Neuron (in vitro differentiated cells): ENCODE results near the gene CTIF.

ENCODE experiments used
- H2AFZ ChIP-seq: one replicate; pipeline ENCODE4 v1.6.1; 2013; ENCODE audit warnings: low read depth, mild to moderate bottlenecking, inconsistent platforms, low read length, moderate library complexity
- H3K27me3 ChIP-seq: one replicate; pipeline ENCODE4 v1.6.1; 2013; ENCODE audit warnings: low read length; ENCODE audit not compliant: insufficient read depth
- H3K36me3 ChIP-seq: one replicate; pipeline ENCODE4 v1.6.1; 2013; ENCODE audit warnings: low read length; ENCODE audit not compliant: insufficient read depth
- H3K4me1 ChIP-seq: one replicate; pipeline ENCODE4 v1.6.1; 2013; ENCODE audit warnings: low read length; ENCODE audit not compliant: insufficient read depth
- H3K4me3 ChIP-seq: 2 replicates; pipeline ENCODE4 v1.5.1; 2013; ENCODE audit warnings: mild to moderate bottlenecking, low read length, moderate library complexity
- H3K9me3 ChIP-seq: one replicate; pipeline ENCODE4 v1.6.1; 2013; ENCODE audit warnings: low read length

CTIF gene

DNA sequence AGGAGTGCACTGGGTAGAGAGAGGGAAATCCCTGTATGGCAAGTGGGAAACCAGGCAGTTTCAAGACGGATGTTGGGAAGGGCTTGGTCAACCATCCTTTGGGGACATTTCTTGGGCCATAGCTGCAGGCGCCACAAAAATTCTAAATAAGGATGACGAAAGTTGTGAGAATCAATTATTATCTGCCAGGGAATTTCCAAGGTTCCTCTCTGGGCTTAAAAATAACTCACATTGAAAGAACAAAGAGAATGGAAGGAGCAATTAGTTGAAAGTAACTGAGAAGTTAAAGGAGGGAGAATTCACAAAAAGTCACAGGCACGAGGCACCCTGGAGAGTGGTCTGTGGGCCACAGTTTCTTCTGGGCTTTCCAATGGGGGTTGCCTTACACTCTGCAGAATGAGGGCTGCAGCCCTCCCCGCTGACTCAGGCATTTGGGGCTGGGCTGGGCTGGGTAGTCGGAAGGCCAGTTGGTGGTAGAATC lies 216.2 kb downstream of the CTIF start:
- Histone ChIP-seq H3K27me3 (no peaks in the 10 kb centered on the region), H3K4me1 (no peaks in the 10 kb centered on the region), H3K9me3 (peaks cover 6% of the 10 kb centered on the region), H3K4me3 (no peak overlapping the region), H2AFZ (no peak overlapping the region), H3K36me3 (peaks cover 2% of the 10 kb centered on the region)

GRCh38 chr18:48756511-48757226 lies 217.8 kb downstream of the CTIF start:
- Histone ChIP-seq H3K4me1 (no peaks in the 10 kb centered on the region), H3K27me3 (no peaks in the 10 kb centered on the region), H3K36me3 (peaks cover 2% of the 10 kb centered on the region), H3K9me3 (peaks cover 7% of the 10 kb centered on the region), H2AFZ (no peak overlapping the region), H3K4me3 (no peak overlapping the region)

- Histone ChIP-seq H3K4me1 (no peaks in the 10 kb centered on the region), H3K36me3 (peaks cover 8% of the 10 kb centered on the region), H3K4me3 (no peak overlapping the region), H3K27me3 (no peaks in the 10 kb centered on the region), H3K9me3 (peaks cover 10% of the 10 kb centered on the region), H2AFZ (no peak overlapping the region)
These were observed 218.5 kb downstream of the CTIF start for GRCh38 chr18:48757367-48757766.

GRCh38 chr18:48757906-48758305 lies 219.1 kb downstream of the CTIF start:
- H3K4me3 ChIP-seq = no peak overlapping the region
- no peaks in the 10 kb centered on the region for H3K4me1 ChIP-seq
- H3K36me3 ChIP-seq = peaks cover 8% of the 10 kb centered on the region
- peaks cover 10% of the 10 kb centered on the region for H3K9me3 ChIP-seq
- H2AFZ ChIP-seq = no peak overlapping the region
- no peaks in the 10 kb centered on the region for H3K27me3 ChIP-seq

GRCh38 chr18:48761582-48761981 lies 222.8 kb downstream of the CTIF start:
- Histone ChIP-seq H3K27me3 (no peaks in the 10 kb centered on the region), H3K4me1 (no peaks in the 10 kb centered on the region), H3K9me3 (peaks cover 9% of the 10 kb centered on the region), H3K4me3 (no peak overlapping the region), H3K36me3 (peaks cover 8% of the 10 kb centered on the region), H2AFZ (no peak overlapping the region)

DNA sequence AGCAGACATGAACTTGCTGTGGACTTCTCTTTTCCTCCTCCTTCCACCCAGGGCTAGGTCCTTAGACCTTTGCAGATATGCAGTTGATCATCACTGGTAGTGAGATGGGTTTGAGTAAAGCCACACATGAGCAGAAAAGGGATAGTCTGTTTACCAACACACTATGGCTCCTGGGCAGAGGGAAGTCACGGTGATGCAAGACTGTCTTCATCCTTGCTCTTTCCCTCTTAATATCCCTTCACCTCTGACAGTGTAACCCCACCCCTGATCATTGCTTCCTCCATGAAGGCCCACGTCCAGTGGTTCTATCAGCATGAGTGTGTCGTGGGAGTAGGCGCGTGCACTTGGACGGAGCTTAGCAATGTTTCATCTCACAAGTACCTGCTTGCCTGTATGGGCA lies 223.2 kb downstream of the CTIF start:
- peaks cover 8% of the 10 kb centered on the region for H3K36me3 ChIP-seq
- no peak overlapping the region for H2AFZ ChIP-seq
- peaks cover 2% of the 10 kb centered on the region for H3K4me1 ChIP-seq
- no peak overlapping the region for H3K4me3 ChIP-seq
- no peaks in the 10 kb centered on the region for H3K27me3 ChIP-seq
- peaks cover 5% of the 10 kb centered on the region for H3K9me3 ChIP-seq

GRCh38 chr18:48762836-48763718 lies 224.2 kb downstream of the CTIF start:
- Histone ChIP-seq H3K27me3 (no peaks in the 10 kb centered on the region), H3K36me3 (peaks cover 8% of the 10 kb centered on the region)

GRCh38 chr18:48763719-48764100 lies 224.9 kb downstream of the CTIF start:
- peaks cover 8% of the 10 kb centered on the region for H3K36me3 ChIP-seq
- H3K27me3 ChIP-seq = no peaks in the 10 kb centered on the region
- peaks cover 9% of the 10 kb centered on the region for H3K4me1 ChIP-seq
- H3K9me3 ChIP-seq = peaks cover 4% of the 10 kb centered on the region
- H2AFZ ChIP-seq = no peak overlapping the region
- H3K4me3 ChIP-seq = no peak overlapping the region

More at GRCh38 chr18:48762836-48763718, 224.2 kb downstream of the CTIF start:
- peaks cover 9% of the 10 kb centered on the region for H3K4me1 ChIP-seq
- no peak overlapping the region for H2AFZ ChIP-seq
- H3K9me3 ChIP-seq = peaks cover 5% of the 10 kb centered on the region
- no peak overlapping the region for H3K4me3 ChIP-seq

- peaks cover 9% of the 10 kb centered on the region for H3K4me1 ChIP-seq
- no peak overlapping the region for H3K4me3 ChIP-seq
- H3K36me3 ChIP-seq = peaks cover 6% of the 10 kb centered on the region
- peaks cover 4% of the 10 kb centered on the region for H3K9me3 ChIP-seq
- no peak overlapping the region for H2AFZ ChIP-seq
- H3K27me3 ChIP-seq = no peaks in the 10 kb centered on the region
These were observed 226.2 kb downstream of the CTIF start for GRCh38 chr18:48765053-48765452.

GRCh38 chr18:48766026-48766425 lies 227.2 kb downstream of the CTIF start:
- peaks cover 9% of the 10 kb centered on the region for H3K4me1 ChIP-seq
- no peak overlapping the region for H2AFZ ChIP-seq
- peaks cover 6% of the 10 kb centered on the region for H3K36me3 ChIP-seq
- H3K27me3 ChIP-seq = no peaks in the 10 kb centered on the region
- H3K9me3 ChIP-seq = peaks cover 3% of the 10 kb centered on the region
- no peak overlapping the region for H3K4me3 ChIP-seq

DNA sequence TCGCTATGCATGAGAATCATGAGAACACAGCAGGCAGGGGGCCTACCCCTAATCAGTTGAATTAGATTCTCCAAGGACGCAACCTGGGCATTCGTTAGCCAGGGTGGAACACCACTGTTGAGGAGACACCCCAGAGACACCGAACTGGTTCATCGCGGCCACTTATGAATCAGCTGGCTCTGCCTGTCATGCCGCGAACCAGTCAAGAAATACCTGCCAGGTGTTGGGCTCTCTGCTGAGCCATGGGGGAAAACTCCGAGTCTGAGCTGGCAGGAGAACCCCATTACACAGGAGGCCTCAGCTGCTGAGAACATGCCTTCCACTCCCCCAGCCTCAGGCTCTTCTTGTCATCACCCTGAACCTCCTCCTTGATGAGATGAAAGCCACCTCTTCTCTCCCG lies 227.7 kb downstream of the CTIF start:
- Histone ChIP-seq H3K27me3 (no peaks in the 10 kb centered on the region), H2AFZ (no peak overlapping the region), H3K4me3 (no peak overlapping the region), H3K36me3 (peaks cover 6% of the 10 kb centered on the region), H3K4me1 (peaks cover 9% of the 10 kb centered on the region), H3K9me3 (peaks cover 2% of the 10 kb centered on the region)

- no peak overlapping the region for H3K4me3 ChIP-seq
- peaks cover under 1% of the 10 kb centered on the region for H3K36me3 ChIP-seq
- no peaks in the 10 kb centered on the region for H3K27me3 ChIP-seq
- no peak overlapping the region for H2AFZ ChIP-seq
- peaks cover under 1% of the 10 kb centered on the region for H3K9me3 ChIP-seq
- peaks cover 9% of the 10 kb centered on the region for H3K4me1 ChIP-seq
These were observed 228.4 kb downstream of the CTIF start for GRCh38 chr18:48767090-48767690.
